Hepatocyte (in vitro differentiated cells): ENCODE measurements around the gene ERAS.

Source experiments
- CTCF ChIP-seq: fragments of 200-600 bp; sonication (generic); IDR thresholded peaks from 2 replicates; pipeline ENCODE4 v1.5.1; 2016; ENCODE audit warnings: antibody characterized with exemption, mild to moderate bottlenecking; ENCODE audit not compliant: poor library complexity
- EZH2 ChIP-seq: fragments of 200-600 bp; sonication (generic); IDR thresholded peaks from 2 replicates; pipeline ENCODE4 v1.6.1; 2016; ENCODE audit warnings: antibody characterized with exemption, mild to moderate bottlenecking, borderline replicate concordance
- EZH2phosphoT487 ChIP-seq: fragments of 200-600 bp; sonication (generic); IDR thresholded peaks from one replicate; pipeline ENCODE4 v1.6.1; 2018; ENCODE audit warnings: antibody characterized with exemption, mild to moderate bottlenecking, low read depth, moderate library complexity; ENCODE audit not compliant: unreplicated experiment, severe bottlenecking

GRCh38 chrX:48834383-48834709 is 8.0 kb downstream of the ERAS start:
- TF ChIP-seq CTCF: no peak
- TF ChIP-seq EZH2: no peak
- no peak for TF ChIP-seq EZH2phosphoT487
